Brain pericyte (primary cell): ENCODE measurements around the gene SDS.

Experiments
- DNase-seq: peaks from one replicate; pipeline ENCODE4 v3.0.0-alpha.2; 2012; ENCODE audit warnings: low read depth, low spot score

The SDS gene

GRCh38 chr12:113399490-113399889 is 4.2 kb downstream of the SDS start:
- no peak for DNase-seq

DNA sequence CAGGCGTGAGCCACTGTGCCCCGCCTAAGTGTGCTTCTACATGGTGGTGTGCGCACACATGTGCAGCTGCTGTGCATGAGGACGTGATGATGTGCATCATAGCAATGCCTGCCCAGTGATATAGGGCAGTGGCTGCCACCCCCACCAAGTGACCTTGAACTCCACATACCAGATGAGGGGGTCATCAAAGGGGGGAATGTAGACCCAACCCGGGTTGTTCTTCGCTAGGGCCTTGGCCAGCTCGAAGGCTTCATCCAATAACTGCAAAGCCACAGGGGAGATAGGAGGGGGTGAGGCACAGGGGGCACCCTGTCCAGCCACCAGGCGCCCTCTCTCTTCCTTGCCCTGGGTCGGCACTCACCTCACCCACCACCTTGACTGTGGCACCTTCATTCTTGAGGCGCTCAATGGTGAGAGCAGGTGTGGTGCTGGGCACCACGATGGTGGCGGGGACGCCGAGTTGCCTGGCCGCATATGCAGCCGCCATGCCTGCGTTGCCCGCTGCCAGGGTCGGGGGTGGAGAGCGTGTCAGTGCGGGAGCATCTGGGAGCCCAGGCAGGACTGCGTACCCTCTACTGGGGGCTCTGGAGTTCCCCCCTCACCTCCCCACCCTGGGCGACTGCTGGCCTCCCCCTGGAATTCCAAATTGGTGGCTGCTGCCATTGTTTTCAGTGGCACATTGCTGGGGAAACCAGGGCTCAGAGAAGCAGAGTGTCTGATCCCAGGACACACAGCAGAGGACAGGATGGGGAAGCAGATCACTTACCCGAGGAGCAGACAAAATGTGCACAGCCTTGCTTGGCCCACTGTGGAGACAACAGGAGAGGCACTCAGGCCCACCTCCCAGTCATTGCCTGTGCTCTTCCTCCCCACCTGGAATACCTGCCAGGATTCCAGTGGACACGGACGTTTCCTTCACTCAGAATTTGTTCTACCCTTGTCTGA is 5.1 kb downstream of the SDS start:
- no peak for DNase-seq

DNA sequence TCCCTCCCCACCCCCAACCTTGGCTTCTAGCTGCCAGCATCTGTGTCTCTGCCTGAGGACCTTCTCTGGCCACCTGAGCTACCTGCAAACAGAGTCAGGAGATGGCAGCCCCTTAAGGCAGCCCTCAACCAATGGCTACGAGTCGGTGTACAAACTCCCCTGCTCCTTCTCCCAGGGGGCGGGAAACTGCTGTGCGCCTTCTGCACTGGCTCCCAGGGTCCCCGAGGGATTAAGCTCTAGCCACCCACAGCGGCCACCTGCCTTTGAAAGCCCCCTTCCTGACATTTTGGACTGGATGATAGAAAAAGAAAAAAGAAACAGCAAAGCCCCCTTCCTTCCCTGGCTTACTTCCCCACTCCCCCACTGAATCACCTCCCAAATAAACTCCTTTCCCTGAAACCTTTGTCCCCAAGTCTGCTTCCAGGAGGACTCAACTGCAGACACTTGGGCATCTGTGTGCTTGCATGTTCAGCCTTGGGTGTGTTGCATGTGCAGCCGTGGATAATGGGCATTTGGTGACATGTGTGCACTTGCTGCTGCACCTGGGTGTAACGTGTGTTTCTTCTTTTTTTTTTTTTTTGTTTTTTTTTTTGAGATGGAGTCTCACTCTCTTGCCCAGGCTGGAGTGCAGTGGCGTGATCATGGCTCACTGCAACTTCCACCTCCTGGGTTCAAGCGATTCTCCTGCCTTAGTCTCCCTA is 6.0 kb downstream of the SDS start:
- DNase-seq, result no peak

- no peak for DNase-seq
Observed at GRCh38 chr12:113396828-113397496, 6.7 kb downstream of the SDS start.

GRCh38 chr12:113396200-113396599 is 7.5 kb downstream of the SDS start:
- DNase-seq, result no peak

GRCh38 chr12:113395119-113395518 is 8.6 kb downstream of the SDS start:
- no peak for DNase-seq

- no peak for DNase-seq
Observed at GRCh38 chr12:113393749-113394148, 9.9 kb downstream of the SDS start.

DNA sequence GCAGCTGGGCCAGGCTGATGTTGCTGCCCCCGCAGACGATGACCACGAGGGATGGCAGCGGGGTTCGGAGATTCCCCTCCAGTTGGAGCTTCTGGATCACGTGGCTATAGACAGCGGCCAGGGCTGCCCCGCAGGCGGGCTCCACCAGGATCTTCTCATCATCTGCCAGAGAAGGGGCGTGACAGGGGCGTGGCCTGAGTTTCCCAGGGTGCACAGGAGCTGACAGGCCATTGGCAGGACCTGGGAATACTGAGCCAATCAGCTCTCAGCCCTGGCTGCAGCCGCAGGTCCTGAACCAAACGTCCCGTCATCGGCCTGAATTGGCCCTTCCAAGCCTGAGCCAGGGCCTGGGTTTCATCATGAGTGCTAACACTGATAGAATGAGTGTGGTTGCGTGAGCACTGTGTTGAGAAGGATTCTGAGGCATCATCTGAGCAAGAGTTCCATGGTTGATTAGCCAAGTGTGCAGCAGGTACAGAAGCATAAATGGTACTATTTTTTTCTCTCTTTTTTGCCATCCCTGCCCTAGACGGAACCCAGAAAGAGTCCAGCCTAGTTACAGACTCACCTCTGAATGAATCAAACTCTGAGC is 10.6 kb downstream of the SDS start:
- DNase-seq, result no peak

DNA sequence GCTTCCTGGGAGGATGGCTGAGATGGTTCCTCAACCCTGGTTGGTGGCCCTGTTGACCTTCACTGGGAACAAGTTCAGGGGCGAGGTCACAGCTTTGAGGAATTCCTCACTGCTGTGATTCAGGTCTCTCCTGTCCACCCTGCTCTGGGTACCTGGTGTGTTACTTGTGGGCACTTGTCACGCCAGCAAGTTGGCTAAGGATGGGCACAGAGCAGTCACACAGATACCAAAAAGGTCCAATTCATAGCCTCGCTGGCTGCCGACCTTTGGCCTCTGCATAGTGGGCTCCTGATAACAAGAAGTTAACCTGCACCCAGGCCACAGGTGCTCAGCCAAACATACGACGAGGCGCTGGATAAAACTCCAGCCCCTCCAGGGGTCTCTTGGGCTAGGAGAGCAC is 11.2 kb downstream of the SDS start:
- no peak for DNase-seq

DNA sequence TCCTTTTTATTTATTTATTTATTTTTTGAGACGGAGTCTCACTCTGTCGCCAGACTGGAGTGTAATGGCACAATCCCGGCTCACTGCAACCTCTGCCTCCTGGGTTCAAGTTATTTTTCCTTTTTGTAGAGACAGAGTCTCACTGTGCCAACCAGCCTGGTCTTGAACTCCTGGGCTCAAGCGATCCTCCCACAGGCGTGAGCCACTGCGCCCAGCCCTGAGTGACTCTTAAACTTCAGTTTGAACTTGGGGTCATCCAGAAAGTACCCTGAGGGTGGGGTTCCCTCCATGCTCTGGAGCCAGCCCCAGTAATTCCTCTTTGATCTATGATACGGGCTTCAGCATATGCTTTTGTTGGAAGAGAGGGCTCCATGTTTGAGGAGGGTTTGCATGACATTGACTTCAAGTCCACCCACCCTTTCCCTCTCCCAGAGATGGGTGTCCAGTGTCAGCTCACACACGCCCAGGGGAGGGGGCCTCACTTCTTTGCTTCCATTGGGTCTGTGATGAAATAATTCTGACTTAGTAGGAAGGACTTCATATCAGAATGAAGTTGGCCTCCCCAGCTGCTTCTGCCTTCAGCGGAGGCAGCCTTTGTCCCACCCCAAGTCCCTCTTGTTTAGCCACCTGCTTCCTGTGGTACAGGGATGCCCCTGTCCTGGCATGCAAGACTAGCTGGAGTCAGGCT is 11.9 kb downstream of the SDS start:
- DNase-seq, result no peak

DNA sequence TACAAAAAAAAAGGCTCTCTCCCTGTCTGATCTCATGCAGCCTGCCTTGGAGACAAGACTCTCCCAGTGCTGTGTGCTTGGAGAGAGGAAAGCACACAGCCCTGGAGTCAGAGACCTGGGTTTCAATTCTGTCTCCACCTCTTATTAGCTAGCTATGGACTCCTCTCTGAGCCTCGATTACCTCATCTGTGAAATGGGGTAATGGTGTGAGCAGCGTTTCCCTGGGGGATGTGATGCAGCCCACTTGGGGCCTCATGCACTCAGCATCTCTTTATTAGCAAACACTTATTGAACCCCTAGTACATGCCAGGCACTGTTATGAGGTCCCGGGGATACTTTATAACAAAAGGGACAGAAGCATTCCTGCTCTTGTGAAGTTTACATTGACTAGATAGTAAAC is 12.5 kb downstream of the SDS start:
- no peak for DNase-seq

GRCh38 chr12:113390064-113391043 is 13.3 kb downstream of the SDS start:
- no peak for DNase-seq

GRCh38 chr12:113388351-113388750 is 15.3 kb downstream of the SDS start:
- no peak for DNase-seq

GRCh38 chr12:113387631-113388030 is 16.1 kb downstream of the SDS start:
- no peak for DNase-seq

- no peak for DNase-seq
Observed at GRCh38 chr12:113386866-113387566, 16.7 kb downstream of the SDS start.

- no peak for DNase-seq
Observed at GRCh38 chr12:113385282-113385882, 18.3 kb downstream of the SDS start.

DNA sequence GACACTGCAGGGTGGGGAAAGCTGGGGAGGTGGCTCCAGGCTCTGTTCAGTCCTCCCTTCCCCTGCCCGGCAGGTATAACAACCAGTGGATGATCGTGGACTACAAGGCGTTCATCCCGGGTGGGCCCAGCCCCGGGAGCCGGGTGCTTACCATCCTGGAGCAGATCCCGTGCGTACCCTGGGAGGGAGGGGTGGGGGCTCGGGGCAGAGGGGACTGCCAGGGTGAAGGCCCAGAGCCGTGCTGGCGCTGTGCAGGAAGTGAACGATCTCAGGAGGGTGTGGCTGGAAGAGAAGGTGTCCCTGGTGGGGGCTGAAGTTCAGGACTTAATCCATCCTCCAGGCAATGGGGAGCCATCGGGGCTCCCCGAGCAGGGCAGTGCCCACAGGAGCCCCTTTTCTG is 18.9 kb downstream of the SDS start:
- no peak for DNase-seq

GRCh38 chr12:113382206-113382605 is 21.5 kb downstream of the SDS start:
- no peak for DNase-seq

DNA sequence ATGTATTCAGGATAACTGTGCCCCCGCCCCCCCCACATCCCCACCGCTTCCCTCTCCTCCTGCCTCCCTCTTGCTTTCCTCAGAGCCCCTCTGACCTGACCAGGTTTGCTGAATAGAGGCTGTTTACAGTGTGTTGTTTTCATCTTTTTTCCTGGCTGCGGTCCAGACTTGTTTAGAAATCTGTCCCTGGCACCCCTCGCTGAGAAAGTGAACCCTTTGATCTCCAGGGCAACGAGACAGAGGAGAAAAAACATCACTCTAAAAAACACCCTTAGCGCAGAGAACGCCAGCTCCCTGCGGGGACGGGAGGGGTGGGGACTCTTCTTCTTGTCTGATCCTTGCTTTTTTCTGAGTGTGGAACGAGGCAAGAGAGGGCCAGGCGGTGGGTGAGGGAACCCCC is 22.5 kb downstream of the SDS start:
- DNase-seq, result no peak
